Activated CD4-positive, alpha-beta T cell treated with anti-CD3 and anti-CD28 coated beads, Interleukin-2, amount 10 ng/mL, durations not matched to agents 24 days and 14 days (primary cell): Measurements from ENCODE around the gene SLC7A14. TPM values are rescaled to one million over a fixed set of nuclear protein-coding genes. Genes with fewer than 3 reads are reported as not detected.
A peak's percentile ranks its signal among the peaks of the same experiment; 100 is the strongest.
"Not testable (repeated sequence)": the region's sequence is repeated elsewhere in the genome, so short reads cannot be mapped to it uniquely, and the experiment has no call there.

Source experiments
- DNase-seq: peaks from one replicate; pipeline ENCODE4 v3.0.0; 2022
- H3K27ac Mint-ChIP-seq: one replicate; pipeline ENCODE4 v1.8.0; 2022; ENCODE audit warnings: mild to moderate bottlenecking, mixed read lengths
- H3K27me3 Mint-ChIP-seq: one replicate; pipeline ENCODE4 v1.8.0; 2022; ENCODE audit warnings: mixed read lengths
- H3K36me3 Mint-ChIP-seq: one replicate; pipeline ENCODE4 v1.8.0; 2022; ENCODE audit warnings: low read depth, mild to moderate bottlenecking, mixed read lengths
- H3K4me1 Mint-ChIP-seq: one replicate; pipeline ENCODE4 v1.8.0; 2021; ENCODE audit warnings: mixed read lengths
- H3K4me3 Mint-ChIP-seq: one replicate; pipeline ENCODE4 v1.8.0; 2022; ENCODE audit warnings: mild to moderate bottlenecking, moderate library complexity, mixed read lengths
- H3K9me3 Mint-ChIP-seq: one replicate; pipeline ENCODE4 v1.8.0; 2021; ENCODE audit warnings: mixed read lengths
- intact Hi-C: fragments of 100-400 bp; cut with micrococcal nuclease; formaldehyde crosslinking; loops from one replicate; pipeline ENCODE4 v1.15.1; 2023
- total RNA-seq: library from RNA; stranded (reverse); gene quantifications from 2 replicates; pipeline ENCODE4 v1.2.3, GENCODE V29; 2022

Gene SLC7A14
- total RNA-seq, 1 donor from 2014 or later = not detected

GRCh38 chr3:170572665-170573253 lies 13.1 kb downstream of the SLC7A14 start:
- Mint-ChIP-seq H3K4me1 (peaks cover 18% of the 10 kb centered on the region), H3K27me3 (peaks cover 14% of the 10 kb centered on the region), H3K9me3 (peaks cover 4% of the 10 kb centered on the region), H3K4me3 (no peak overlapping the region), H3K27ac (peak overlapping the region; percentile 20), H3K36me3 (peaks cover 2% of the 10 kb centered on the region)
- peak; percentile 62 for DNase-seq
- intact Hi-C loops = loop anchor here (1.0 to 5.0 kb wide), 6 partner anchors 8 to 314 kb away; partner anchors contain the start of gene SKIL

GRCh38 chr3:170567598-170567997 lies 18.3 kb downstream of the SLC7A14 start:
- H3K36me3 Mint-ChIP-seq, H3K27me3 Mint-ChIP-seq, H3K4me3 Mint-ChIP-seq, H3K27ac Mint-ChIP-seq, H3K9me3 Mint-ChIP-seq, intact Hi-C loops, DNase-seq: not testable (repeated sequence)
- H3K4me1 Mint-ChIP-seq = peaks cover 17% of the 10 kb centered on the region

GRCh38 chr3:170566413-170566812 lies 19.5 kb downstream of the SLC7A14 start:
- Mint-ChIP-seq H3K9me3 (no peaks in the 10 kb centered on the region), H3K36me3 (peaks cover 2% of the 10 kb centered on the region), H3K4me1 (peaks cover 15% of the 10 kb centered on the region), H3K27ac (no peak overlapping the region), H3K27me3 (peaks cover 3% of the 10 kb centered on the region), H3K4me3 (no peak overlapping the region)
- intact Hi-C loops = no loop called here
- no peak for DNase-seq

- no peak for DNase-seq
- Mint-ChIP-seq H3K27me3 (peaks cover 5% of the 10 kb centered on the region), H3K4me1 (peaks cover 18% of the 10 kb centered on the region), H3K4me3 (no peak overlapping the region), H3K27ac (no peak overlapping the region), H3K9me3 (no peaks in the 10 kb centered on the region), H3K36me3 (peaks cover 2% of the 10 kb centered on the region)
- intact Hi-C loops = no loop called here
Observed at GRCh38 chr3:170565495-170565894, 20.4 kb downstream of the SLC7A14 start.

- intact Hi-C loops = loop anchor here (1.0 kb wide), 1 partner anchor 9 kb away; no protein-coding TSS in a partner anchor
- peaks cover 12% of the 10 kb centered on the region for H3K27me3 Mint-ChIP-seq
- no peak for DNase-seq
- H3K9me3 Mint-ChIP-seq = no peaks in the 10 kb centered on the region
- H3K36me3 Mint-ChIP-seq = no peaks in the 10 kb centered on the region
- no peak overlapping the region for H3K27ac Mint-ChIP-seq
- peaks cover 18% of the 10 kb centered on the region for H3K4me1 Mint-ChIP-seq
- H3K4me3 Mint-ChIP-seq = peak overlapping the region; percentile 26
Observed at GRCh38 chr3:170564664-170565063, 21.2 kb downstream of the SLC7A14 start.

GRCh38 chr3:170563712-170564423 lies 22.0 kb downstream of the SLC7A14 start:
- Mint-ChIP-seq H3K9me3 (no peaks in the 10 kb centered on the region), H3K27me3 (peaks cover 13% of the 10 kb centered on the region), H3K27ac (no peak overlapping the region), H3K4me3 (peak overlapping the region; percentile 26), H3K4me1 (peaks cover 18% of the 10 kb centered on the region), H3K36me3 (no peaks in the 10 kb centered on the region)
- intact Hi-C loops = loop anchor here (1.0 kb wide), 1 partner anchor 9 kb away; no protein-coding TSS in a partner anchor
- DNase-seq = peak; percentile 69

- Mint-ChIP-seq H3K4me1 (peaks cover 18% of the 10 kb centered on the region), H3K36me3 (no peaks in the 10 kb centered on the region), H3K27ac (no peak overlapping the region), H3K4me3 (no peak overlapping the region), H3K9me3 (no peaks in the 10 kb centered on the region), H3K27me3 (peaks cover 15% of the 10 kb centered on the region)
- DNase-seq = no peak
- intact Hi-C loops = no loop called here
Observed at GRCh38 chr3:170562080-170562479, 23.8 kb downstream of the SLC7A14 start.

- no peak for DNase-seq
- no peak overlapping the region for H3K4me3 Mint-ChIP-seq
- H3K36me3 Mint-ChIP-seq = no peaks in the 10 kb centered on the region
- no peak overlapping the region for H3K27ac Mint-ChIP-seq
- peaks cover 16% of the 10 kb centered on the region for H3K4me1 Mint-ChIP-seq
- peaks cover 15% of the 10 kb centered on the region for H3K27me3 Mint-ChIP-seq
- H3K9me3 Mint-ChIP-seq = no peaks in the 10 kb centered on the region
- intact Hi-C loops = no loop called here
Observed at GRCh38 chr3:170560717-170561382, 25.0 kb downstream of the SLC7A14 start.

- peaks cover 15% of the 10 kb centered on the region for H3K27me3 Mint-ChIP-seq
- no peak overlapping the region for H3K4me3 Mint-ChIP-seq
- peaks cover 16% of the 10 kb centered on the region for H3K4me1 Mint-ChIP-seq
- no peaks in the 10 kb centered on the region for H3K9me3 Mint-ChIP-seq
- DNase-seq = no peak
- H3K27ac Mint-ChIP-seq = no peak overlapping the region
- H3K36me3 Mint-ChIP-seq = no peaks in the 10 kb centered on the region
- intact Hi-C loops = no loop called here
Observed at GRCh38 chr3:170560296-170560695, 25.6 kb downstream of the SLC7A14 start.

- H3K4me1 Mint-ChIP-seq = peaks cover 3% of the 10 kb centered on the region
- H3K36me3 Mint-ChIP-seq = no peaks in the 10 kb centered on the region
- H3K27me3 Mint-ChIP-seq = peaks cover 19% of the 10 kb centered on the region
- H3K9me3 Mint-ChIP-seq = no peaks in the 10 kb centered on the region
- intact Hi-C loops = no loop called here
- H3K27ac Mint-ChIP-seq = no peak overlapping the region
- H3K4me3 Mint-ChIP-seq = no peak overlapping the region
- DNase-seq = no peak
Observed at GRCh38 chr3:170558427-170558826, 27.4 kb downstream of the SLC7A14 start.

GRCh38 chr3:170555329-170555728 lies 30.5 kb downstream of the SLC7A14 start:
- DNase-seq = no peak
- no peaks in the 10 kb centered on the region for H3K36me3 Mint-ChIP-seq
- peaks cover 26% of the 10 kb centered on the region for H3K27me3 Mint-ChIP-seq
- H3K9me3 Mint-ChIP-seq = no peaks in the 10 kb centered on the region
- intact Hi-C loops = no loop called here
- H3K27ac Mint-ChIP-seq = no peak overlapping the region
- no peaks in the 10 kb centered on the region for H3K4me1 Mint-ChIP-seq
- H3K4me3 Mint-ChIP-seq = no peak overlapping the region

- intact Hi-C loops = no loop called here
- no peak for DNase-seq
- Mint-ChIP-seq H3K27ac (no peak overlapping the region), H3K4me3 (no peak overlapping the region), H3K36me3 (no peaks in the 10 kb centered on the region), H3K27me3 (peaks cover 26% of the 10 kb centered on the region), H3K4me1 (no peaks in the 10 kb centered on the region), H3K9me3 (no peaks in the 10 kb centered on the region)
Observed at GRCh38 chr3:170553788-170554757, 31.8 kb downstream of the SLC7A14 start.

GRCh38 chr3:170551252-170551651 lies 34.6 kb downstream of the SLC7A14 start:
- intact Hi-C loops = no loop called here
- Mint-ChIP-seq H3K4me3 (no peak overlapping the region), H3K27ac (no peak overlapping the region), H3K9me3 (no peaks in the 10 kb centered on the region), H3K36me3 (no peaks in the 10 kb centered on the region), H3K4me1 (no peaks in the 10 kb centered on the region), H3K27me3 (peaks cover 28% of the 10 kb centered on the region)
- DNase-seq = no peak
